ENCODE measurements around the gene CDC123.

The CDC123 gene

GRCh38 chr10:12299222-12299965 lies 103.4 kb downstream of the CDC123 start:
- no peak for DNase-seq (ENCODE audit: low read depth in 2 of 2)
